Body of pancreas (tissue), 4 donors: Measurements from ENCODE around the gene FCN1. TPM values are rescaled to one million over a fixed set of nuclear protein-coding genes. Genes with fewer than 3 reads are reported as not detected.
A peak's percentile ranks its signal among the peaks of the same experiment; 100 is the strongest.
"Not testable (repeated sequence)": the region's sequence is repeated elsewhere in the genome, so short reads cannot be mapped to it uniquely, and the experiment has no call there.

ENCODE experiments used
- ATAC-seq: fragments of 150-250 bp; one replicate; pipeline ENCODE4 v1.9.1; 2016
- DNase-seq, 4 donors: peaks; one replicate each; pipeline ENCODE4 v3.0.0-alpha.2; 2019
- H3K27ac ChIP-seq, 4 donors: fragments of 200-600 bp; sonication (generic); 1 replicate in 3 of 4; 2 replicates in 1 of 4; pipeline versions ENCODE4 v1.5.1 to v1.6.1; 2016 to 2019; ENCODE audit warnings: mild to moderate bottlenecking in 1 of 4, mixed read lengths in 1 of 4, moderate library complexity in 1 of 4
- H3K27me3 ChIP-seq, 2 donors: fragments of 200-600 bp; sonication (generic); one replicate each; pipeline ENCODE4 v1.6.0; 2016; ENCODE audit warnings: mild to moderate bottlenecking in 1 of 2
- H3K36me3 ChIP-seq, 2 donors: fragments of 200-600 bp; sonication (generic); replicated peaks in 1 of 2; 2 replicates each; pipeline ENCODE4 v1.5.1; 2016; ENCODE audit warnings: low read depth in 2 of 2; ENCODE audit not compliant: insufficient read depth in 1 of 2
- H3K4me1 ChIP-seq: fragments of 200-600 bp; sonication (generic); one replicate; pipeline ENCODE4 v1.6.0; 2016
- H3K4me3 ChIP-seq, 2 donors: fragments of 200-600 bp; sonication (generic); 1 replicate in 1 of 2; 2 replicates in 1 of 2; pipeline ENCODE4 v1.5.1; 2016 to 2019
- H3K9me3 ChIP-seq, 3 donors: fragments of 200-600 bp; sonication (generic); 1 replicate in 2 of 3; 2 replicates in 1 of 3; pipeline ENCODE4 v1.5.1; 2016
- CTCF ChIP-seq, 7 experiments: fragments of 450-650 bp in 4 of 7; fragments of 200-600 bp in 3 of 7; sonication (generic) in 3 of 7; IDR thresholded peaks; one replicate each; pipeline ENCODE4 v1.5.1; 2016 to 2019; ENCODE audit warnings: antibody characterized with exemption in 7 of 7
- POLR2A ChIP-seq, 3 donors: fragments of 450-650 bp; IDR thresholded peaks; one replicate each; pipeline ENCODE4 v1.6.1; 2016; ENCODE audit warnings: antibody characterized with exemption in 3 of 3, mild to moderate bottlenecking in 2 of 3
- WGBS, 2 donors: methylation state at CpG; one replicate each; pipeline ENCODE4 v1.1.5; 2017; 5-methylcytosine and 5-hydroxymethylcytosine counted together
- intact Hi-C: fragments of 100-400 bp; cut with DNase I; formaldehyde crosslinking; loops from one replicate; pipeline ENCODE4 v1.15.1; 2023
- total RNA-seq, 2 donors: library from RNA; depleted of rRNA; stranded (reverse); fragments of >200 nt; gene quantifications; one replicate each; pipeline ENCODE4 v1.1.0, GENCODE V29; 2016

FCN1 gene
- total RNA-seq, 2 donors from 2014 or later = not detected

DNA sequence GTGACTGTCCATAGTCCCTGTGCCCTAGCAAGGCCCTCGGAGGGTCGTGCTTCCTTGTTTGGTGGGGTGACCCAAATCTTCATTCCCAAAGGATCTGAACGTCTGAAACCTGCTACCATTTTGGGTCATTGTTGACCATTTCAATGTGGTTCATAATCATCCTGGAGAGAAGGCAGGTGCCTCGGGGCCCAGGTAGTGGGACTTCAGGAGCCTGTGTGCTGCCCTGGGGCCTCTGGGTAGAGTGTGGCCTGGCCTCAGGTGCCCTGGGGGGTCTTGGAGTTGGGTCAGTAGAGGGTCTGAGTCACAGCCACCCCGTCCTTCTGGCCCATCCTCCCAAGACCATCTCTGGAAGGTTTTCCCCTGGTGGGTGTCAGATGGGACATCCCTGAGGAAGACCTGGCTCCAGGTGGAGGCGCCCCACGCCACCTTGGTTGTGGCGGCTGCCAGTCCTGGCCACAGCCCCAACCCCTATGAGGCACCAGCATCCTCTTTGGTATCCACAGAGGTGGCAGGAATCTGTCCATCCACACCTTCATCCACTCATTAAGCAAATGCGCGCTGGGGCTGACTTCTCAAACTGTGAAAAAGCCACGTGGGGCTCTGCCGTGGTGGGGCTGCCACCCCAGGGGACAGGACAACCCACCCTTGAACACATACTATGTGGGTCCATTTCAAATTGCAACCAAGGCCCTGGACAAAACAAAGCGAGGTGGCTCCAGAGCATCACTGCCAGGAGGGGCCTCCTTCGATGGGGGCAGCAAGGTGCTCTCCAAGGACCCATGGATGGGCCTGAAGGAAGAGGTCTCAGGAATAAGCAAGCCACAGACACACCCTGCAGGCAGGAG, 41.6 kb upstream of the FCN1 start:
- no peak for DNase-seq

DNA sequence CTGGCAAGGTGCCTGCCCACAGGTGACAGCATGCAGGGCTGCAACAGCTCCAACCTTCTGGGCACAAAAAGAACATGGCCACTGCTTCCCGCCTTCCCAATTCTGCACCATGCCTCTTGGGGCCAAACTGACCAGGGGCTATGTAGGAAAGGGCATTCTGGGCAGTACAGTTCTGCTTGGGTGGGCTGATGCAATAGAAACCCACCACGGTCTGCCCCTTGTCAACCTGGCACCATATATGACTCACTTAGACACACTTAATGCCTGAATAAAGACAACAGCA, 40.2 kb upstream of the FCN1 start:
- no peaks in the 10 kb centered on the region for H3K4me1 ChIP-seq
- no peak for DNase-seq
- WGBS, 2 donors = 67 to 72% methylated on average over 1 to 2 of the region's 2 CpGs

More for the DNA sequence above, 41.6 kb upstream of the FCN1 start:
- no peak for TF ChIP-seq POLR2A (IDR thresholded peaks at IDR 0.05)
- no peak for TF ChIP-seq CTCF (IDR thresholded peaks at IDR 0.05)
- no peak overlapping the region for H3K4me3 ChIP-seq
- H3K4me1 ChIP-seq = no peaks in the 10 kb centered on the region
- no peaks in the 10 kb centered on the region for H3K36me3 ChIP-seq
- 79 to 91% methylated on average over 12 to 14 of the region's 14 CpGs for WGBS, 2 donors
- H3K27ac ChIP-seq = no peak overlapping the region
- intact Hi-C loops = no loop called here
- no peaks in the 10 kb centered on the region for H3K27me3 ChIP-seq
- ATAC-seq = no peak
- H3K9me3 ChIP-seq = no peaks in the 10 kb centered on the region

GRCh38 chr9:134957165-134957944, 39.6 kb upstream of the FCN1 start:
- 73 to 85% methylated on average over 8 to 9 of the region's 9 CpGs for WGBS, 2 donors
- DNase-seq (peak in 1 of 4 donors; percentile 2), ATAC-seq (no peak)

More for the DNA sequence above, 40.2 kb upstream of the FCN1 start:
- H3K9me3 ChIP-seq = no peaks in the 10 kb centered on the region
- no peaks in the 10 kb centered on the region for H3K36me3 ChIP-seq
- no peaks in the 10 kb centered on the region for H3K27me3 ChIP-seq
- intact Hi-C loops = no loop called here
- no peak for ATAC-seq
- no peak for TF ChIP-seq POLR2A (IDR thresholded peaks at IDR 0.05)
- TF ChIP-seq CTCF (IDR thresholded peaks at IDR 0.05) = no peak
- no peak overlapping the region for H3K27ac ChIP-seq
- no peak overlapping the region for H3K4me3 ChIP-seq

GRCh38 chr9:134956387-134956786, 38.7 kb upstream of the FCN1 start:
- H3K9me3 ChIP-seq, intact Hi-C loops: not testable (repeated sequence)

More at GRCh38 chr9:134957165-134957944, 39.6 kb upstream of the FCN1 start:
- TF ChIP-seq POLR2A (IDR thresholded peaks at IDR 0.05) (no peak), CTCF (IDR thresholded peaks at IDR 0.05) (no peak)
- Histone ChIP-seq H3K27ac (no peak overlapping the region), H3K27me3 (no peaks in the 10 kb centered on the region), H3K4me1 (no peaks in the 10 kb centered on the region), H3K9me3 (no peaks in the 10 kb centered on the region), H3K36me3 (no peaks in the 10 kb centered on the region), H3K4me3 (no peak overlapping the region)
- intact Hi-C loops = no loop called here

GRCh38 chr9:134955801-134956200, 38.1 kb upstream of the FCN1 start:
- ATAC-seq = no peak
- no peak for TF ChIP-seq POLR2A (IDR thresholded peaks at IDR 0.05)
- no peak for TF ChIP-seq CTCF (IDR thresholded peaks at IDR 0.05)
- H3K9me3 ChIP-seq = no peaks in the 10 kb centered on the region
- intact Hi-C loops = no loop called here
- DNase-seq = peak in 1 of 4 donors; percentile 4
- H3K27me3 ChIP-seq = no peaks in the 10 kb centered on the region
- no peak overlapping the region for H3K4me3 ChIP-seq
- 70 to 83% methylated on average over 6 to 7 of the region's 7 CpGs for WGBS, 2 donors
- H3K4me1 ChIP-seq = no peaks in the 10 kb centered on the region
- no peak overlapping the region for H3K27ac ChIP-seq
- H3K36me3 ChIP-seq = no peaks in the 10 kb centered on the region

More at GRCh38 chr9:134956387-134956786, 38.7 kb upstream of the FCN1 start:
- not testable (repeated sequence) for H3K27ac ChIP-seq, DNase-seq, H3K36me3 ChIP-seq, H3K4me1 ChIP-seq, H3K4me3 ChIP-seq, ATAC-seq, H3K27me3 ChIP-seq
- 59 to 79% methylated on average over 6 of the region's 6 CpGs for WGBS, 2 donors
